Hematopoietic multipotent progenitor cell treated with erythropoietin and hydrocortisone succinate and interleukin-3 and kit ligand, for 17 days (in vitro differentiated cells): ENCODE results near the gene ZNF236.

Experiments
- DNase-seq: peaks from one replicate; pipeline ENCODE4 v3.0.0-alpha.2; 2015; ENCODE audit warnings: low spot score

ZNF236 gene

GRCh38 chr18:76973520-76974266 lies 151.3 kb downstream of the ZNF236 start:
- DNase-seq, result no peak

- DNase-seq, result no peak
These were observed 152.0 kb downstream of the ZNF236 start for GRCh38 chr18:76974386-76974785.

GRCh38 chr18:76975577-76976110 lies 153.3 kb downstream of the ZNF236 start:
- DNase-seq, result no peak

GRCh38 chr18:76977108-76977621 lies 154.8 kb downstream of the ZNF236 start:
- DNase-seq, result no peak

- DNase-seq, result no peak
These were observed 155.4 kb downstream of the ZNF236 start for GRCh38 chr18:76977684-76978232.

- no peak for DNase-seq
These were observed 156.3 kb downstream of the ZNF236 start for GRCh38 chr18:76978616-76979015.

GRCh38 chr18:76979111-76979751 lies 156.9 kb downstream of the ZNF236 start:
- no peak for DNase-seq

GRCh38 chr18:76979906-76980305 lies 157.5 kb downstream of the ZNF236 start:
- DNase-seq, result no peak

GRCh38 chr18:76980663-76981395 lies 158.5 kb downstream of the ZNF236 start:
- no peak for DNase-seq

GRCh38 chr18:76981396-76981968 lies 159.1 kb downstream of the ZNF236 start:
- no peak for DNase-seq

GRCh38 chr18:76982038-76982437 lies 159.7 kb downstream of the ZNF236 start:
- DNase-seq, result no peak

- peak; percentile 85 for DNase-seq
These were observed 160.7 kb downstream of the ZNF236 start for GRCh38 chr18:76982841-76983583.

- DNase-seq, result no peak
These were observed 161.3 kb downstream of the ZNF236 start for GRCh38 chr18:76983613-76984051.

- no peak for DNase-seq
These were observed 162.1 kb downstream of the ZNF236 start for GRCh38 chr18:76984193-76985155.

- DNase-seq, result no peak
These were observed 163.0 kb downstream of the ZNF236 start for GRCh38 chr18:76985156-76985950.

- DNase-seq, result no peak
These were observed 163.5 kb downstream of the ZNF236 start for GRCh38 chr18:76985951-76986236.

- no peak for DNase-seq
These were observed 164.0 kb downstream of the ZNF236 start for GRCh38 chr18:76986406-76986805.

GRCh38 chr18:76988031-76988826 lies 165.9 kb downstream of the ZNF236 start:
- DNase-seq, result no peak
